COLO829 (cell line): Measurements from ENCODE around the gene PDK1.

ENCODE experiments used
- DNase-seq: peaks from one replicate; pipeline ENCODE4 v3.0.0; 2012; ENCODE audit warnings: low spot score

Gene PDK1

GRCh38 chr2:172642301-172643020 is 86.6 kb downstream of the PDK1 start:
- no peak for DNase-seq

- DNase-seq = no peak
These were observed 87.3 kb downstream of the PDK1 start for GRCh38 chr2:172643142-172643541.

- no peak for DNase-seq
These were observed 91.5 kb downstream of the PDK1 start for GRCh38 chr2:172647439-172647838.

GRCh38 chr2:172655091-172655837 is 99.4 kb downstream of the PDK1 start:
- DNase-seq = no peak

GRCh38 chr2:172655838-172656573 is 100.1 kb downstream of the PDK1 start:
- DNase-seq = no peak
